PC-9 (cell line): ENCODE data around the gene NOTCH4.

Experiments
- CTCF ChIP-seq: fragments of 200-600 bp; sonication (generic); conservative IDR thresholded peaks from 2 replicates; pipeline ENCODE4 v1.6.1; 2017; ENCODE audit warnings: mixed run types, antibody characterized with exemption, mild to moderate bottlenecking, moderate library complexity
- EZH2 ChIP-seq: fragments of 200-600 bp; sonication (generic); IDR thresholded peaks from 2 replicates; pipeline ENCODE4 v1.8.0; 2017; ENCODE audit warnings: antibody characterized with exemption, low read depth

- TF ChIP-seq EZH2 = no peak
- TF ChIP-seq CTCF = no peak
Measured at GRCh38 chr6:32167761-32168262, 56.1 kb downstream of the NOTCH4 start.
